ENCODE measurements around the gene GIPR.

The GIPR gene

DNA sequence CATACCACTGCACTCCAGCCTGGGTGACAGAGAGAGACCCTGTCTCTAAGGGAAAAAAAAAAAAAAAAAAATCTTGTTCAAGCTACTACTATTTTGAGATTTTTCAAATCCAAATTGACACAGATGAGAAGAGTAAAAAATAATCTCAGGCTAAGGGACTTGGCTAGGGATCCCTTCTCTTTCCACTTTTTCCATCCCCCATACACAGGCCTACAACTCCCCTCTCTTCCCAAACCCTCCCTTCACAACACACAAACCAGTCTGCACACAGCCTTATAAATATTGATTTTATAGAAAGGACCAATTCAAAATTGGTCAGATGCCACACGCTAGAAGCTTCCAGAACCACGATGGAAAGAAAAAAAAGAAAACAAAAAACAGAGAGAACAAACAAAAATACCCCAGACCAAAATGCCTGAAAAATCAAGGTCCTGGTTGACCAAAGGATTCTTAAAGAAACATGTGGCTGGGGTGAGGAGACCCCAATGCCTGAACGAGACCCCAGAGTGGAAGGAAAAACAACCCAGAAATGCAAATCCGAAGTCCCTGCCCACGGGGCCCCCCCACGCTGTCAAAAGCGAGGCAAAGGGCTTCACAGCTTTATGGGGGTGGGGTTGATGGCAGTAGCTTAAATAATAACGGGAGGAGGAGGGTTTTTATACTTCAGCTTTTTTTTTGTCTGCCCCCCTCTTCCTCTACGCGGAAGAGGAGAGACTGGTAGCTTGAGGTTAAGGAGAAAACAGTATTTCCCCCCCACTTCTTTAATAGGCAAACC, 42.5 kb downstream of the GIPR start:
- TF ChIP-seq CTCF (IDR thresholded peaks at IDR 0.05), result no peak

DNA sequence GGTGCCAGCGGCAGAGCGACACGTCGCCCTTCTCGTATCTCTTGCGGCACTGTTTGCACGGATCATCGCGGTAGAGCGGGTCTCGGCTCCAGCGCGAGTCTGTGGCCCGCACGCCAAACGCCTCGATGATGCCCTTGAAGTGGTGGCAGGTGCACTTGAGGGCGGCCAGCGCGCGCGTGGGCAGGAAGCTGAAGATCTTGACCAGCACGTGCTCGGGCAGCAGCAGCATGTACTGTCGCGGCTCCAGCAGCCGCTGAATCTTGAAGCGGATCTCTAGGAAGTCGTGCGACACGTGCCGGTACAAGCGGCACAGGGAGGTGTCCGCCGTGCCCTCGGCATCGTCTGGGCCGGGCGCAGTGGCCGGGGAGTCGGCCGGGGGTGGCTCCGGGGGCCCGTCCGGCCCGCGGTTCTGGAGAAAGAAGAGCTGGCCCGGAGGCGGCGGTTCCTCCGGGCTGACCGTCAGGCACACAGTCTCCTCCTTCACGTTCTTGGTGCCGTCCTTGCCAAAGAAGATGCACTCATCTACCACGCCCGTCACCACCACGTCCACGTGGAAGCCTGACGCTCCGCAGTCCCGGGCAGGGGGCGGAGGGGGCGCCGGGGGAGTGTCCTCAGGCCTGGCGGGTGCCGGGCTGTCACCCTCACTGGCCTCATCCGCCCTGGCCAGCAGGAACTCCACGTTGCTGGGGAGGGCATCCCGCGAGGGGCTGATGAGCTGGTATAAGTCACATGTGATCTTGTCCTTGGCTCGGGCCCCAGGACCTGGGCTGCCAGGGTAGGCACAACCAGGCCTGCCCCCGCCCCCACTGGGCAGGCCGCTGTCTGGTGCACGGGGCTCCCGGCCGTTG, 44.1 kb downstream of the GIPR start:
- no peak for TF ChIP-seq CTCF (IDR thresholded peaks at IDR 0.05)

DNA sequence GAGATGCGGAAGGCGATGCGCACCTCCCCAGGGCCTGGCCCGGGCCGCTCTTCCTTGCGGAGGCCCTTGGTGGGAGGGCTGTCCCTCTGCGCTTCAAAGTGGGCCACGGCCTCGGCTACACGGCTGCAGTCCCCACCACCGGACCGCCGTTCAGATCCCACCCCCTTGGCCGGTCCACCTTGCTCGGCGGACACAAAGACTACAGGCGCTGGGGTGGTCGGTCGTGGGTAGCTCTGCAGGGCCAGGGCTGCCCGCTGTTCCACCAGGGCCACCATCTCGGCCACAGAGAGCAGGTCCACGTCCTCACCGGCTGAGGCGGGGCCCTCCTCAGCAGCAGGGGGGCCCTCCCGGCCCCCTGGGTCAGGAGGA, 44.7 kb downstream of the GIPR start:
- no peak for TF ChIP-seq CTCF (IDR thresholded peaks at IDR 0.05)

GRCh38 chr19:45713141-45713540, 45.1 kb downstream of the GIPR start:
- TF ChIP-seq CTCF (IDR thresholded peaks at IDR 0.05), result no peak

- TF ChIP-seq CTCF (IDR thresholded peaks at IDR 0.05), result no peak
These were observed 47.1 kb downstream of the GIPR start for GRCh38 chr19:45715139-45715538.

DNA sequence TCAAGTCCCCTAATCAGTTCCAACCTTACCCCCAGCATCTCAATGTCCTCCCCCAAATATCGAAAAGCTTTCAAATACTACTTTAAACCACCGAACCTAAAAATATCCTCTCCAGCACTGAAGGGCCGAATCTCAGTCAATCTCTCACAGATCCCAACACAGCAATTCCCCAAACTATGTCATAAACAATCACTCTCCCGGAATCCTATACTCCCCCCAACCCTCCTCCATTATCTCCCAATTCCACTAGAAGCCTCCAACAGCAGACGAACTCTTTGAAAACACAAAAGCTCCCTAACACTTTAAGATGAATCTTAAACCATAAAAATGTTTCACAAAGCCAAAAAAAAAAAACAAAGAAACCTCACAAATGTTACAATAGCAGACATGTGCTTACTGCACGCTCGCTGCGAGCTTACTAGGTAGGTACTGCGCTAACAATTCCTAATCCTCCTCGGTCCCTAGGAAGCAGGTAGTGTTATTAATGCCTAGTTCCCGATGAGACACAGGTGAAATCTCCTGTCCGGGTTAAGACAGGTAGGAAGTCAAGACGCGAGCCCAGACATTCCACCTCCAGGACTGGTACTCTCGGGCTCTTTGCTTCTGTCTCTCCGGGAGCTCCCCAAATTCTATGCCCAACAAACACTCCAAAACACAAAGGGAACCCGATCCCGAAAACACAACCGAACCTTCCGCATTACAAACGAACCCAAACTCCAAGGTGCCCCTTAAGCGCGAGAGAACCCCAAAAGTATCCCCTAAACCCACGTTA, 48.5 kb downstream of the GIPR start:
- TF ChIP-seq CTCF (IDR thresholded peaks at IDR 0.05), result no peak

- TF ChIP-seq CTCF (IDR thresholded peaks at IDR 0.05), result no peak
These were observed 49.3 kb downstream of the GIPR start for GRCh38 chr19:45717131-45717982.

Data from LNCAP (cell line).